Brain microvascular endothelial cell (primary cell): ENCODE results near the gene PCSK2.

Experiments used
- DNase-seq: peaks from one replicate; pipeline ENCODE4 v3.0.0-alpha.2; 2020
- H3K27ac ChIP-seq: fragments of 250-450 bp; sonication (Bioruptor Pico); 2 replicates; pipeline ENCODE4 v1.5.1; 2020; ENCODE audit warnings: mild to moderate bottlenecking, moderate library complexity
- H3K27me3 ChIP-seq: fragments of 250-450 bp; sonication (Bioruptor Pico); replicated peaks from 2 replicates; pipeline ENCODE4 v1.5.1; 2020; ENCODE audit warnings: mild to moderate bottlenecking
- H3K36me3 ChIP-seq: fragments of 250-450 bp; sonication (Bioruptor Pico); replicated peaks from 2 replicates; pipeline ENCODE4 v1.5.1; 2020; ENCODE audit warnings: mild to moderate bottlenecking
- H3K4me3 ChIP-seq: 2 replicates; pipeline ENCODE4 v1.5.1; 2011; ENCODE audit warnings: low read depth, mild to moderate bottlenecking, control low read depth, low read length, moderate library complexity
- CTCF ChIP-seq: IDR thresholded peaks from 2 replicates; pipeline ENCODE4 v1.5.1; 2011; ENCODE audit warnings: low read depth, mild to moderate bottlenecking, moderate library complexity, low read length, control low read depth, inconsistent platforms; ENCODE audit errors: missing control alignments
- in situ Hi-C: cut with HindIII; loops from 2 replicates; pipeline ENCODE4 v1.10.0; 2017; ENCODE audit warnings: low sequenced_read_pairs, low pct_ligation_motif_present

PCSK2 gene

GRCh38 chr20:17470973-17471372, 244.1 kb downstream of the PCSK2 start:
- in situ Hi-C loops, result no loop called here
- DNase-seq, result no peak
- H3K4me3 ChIP-seq, result no peak overlapping the region
- no peaks in the 10 kb centered on the region for H3K36me3 ChIP-seq
- no peak for TF ChIP-seq CTCF
- H3K27ac ChIP-seq, result no peak overlapping the region
- no peaks in the 10 kb centered on the region for H3K27me3 ChIP-seq

GRCh38 chr20:17471606-17472187, 244.9 kb downstream of the PCSK2 start:
- no peak for TF ChIP-seq CTCF
- no peaks in the 10 kb centered on the region for H3K36me3 ChIP-seq
- H3K27ac ChIP-seq, result no peak overlapping the region
- no peak overlapping the region for H3K4me3 ChIP-seq
- no peaks in the 10 kb centered on the region for H3K27me3 ChIP-seq
- DNase-seq, result no peak
- in situ Hi-C loops, result no loop called here

GRCh38 chr20:17473659-17474058, 246.8 kb downstream of the PCSK2 start:
- TF ChIP-seq CTCF, result no peak
- Histone ChIP-seq H3K36me3 (no peaks in the 10 kb centered on the region), H3K27ac (no peak overlapping the region), H3K4me3 (no peak overlapping the region), H3K27me3 (no peaks in the 10 kb centered on the region)
- in situ Hi-C loops, result no loop called here
- no peak for DNase-seq

- no peak overlapping the region for H3K4me3 ChIP-seq
- no peak for TF ChIP-seq CTCF
- no peaks in the 10 kb centered on the region for H3K27me3 ChIP-seq
- H3K27ac ChIP-seq, result no peak overlapping the region
- no peaks in the 10 kb centered on the region for H3K36me3 ChIP-seq
- in situ Hi-C loops, result no loop called here
- no peak for DNase-seq
Measured at GRCh38 chr20:17479063-17479657, 252.3 kb downstream of the PCSK2 start.

GRCh38 chr20:17480696-17481095, 253.9 kb downstream of the PCSK2 start:
- no peak overlapping the region for H3K4me3 ChIP-seq
- in situ Hi-C loops, result no loop called here
- DNase-seq, result no peak

More at GRCh38 chr20:17480696-17481095, 253.9 kb downstream of the PCSK2 start:
- no peak for TF ChIP-seq CTCF
- no peaks in the 10 kb centered on the region for H3K36me3 ChIP-seq
- no peak overlapping the region for H3K27ac ChIP-seq
- H3K27me3 ChIP-seq, result no peaks in the 10 kb centered on the region
